ENCODE measurements around the gene SLITRK3.
"Not testable (repeated sequence)": the region's sequence is repeated elsewhere in the genome, so short reads cannot be mapped to it uniquely, and the experiment has no call there.

The SLITRK3 gene

DNA sequence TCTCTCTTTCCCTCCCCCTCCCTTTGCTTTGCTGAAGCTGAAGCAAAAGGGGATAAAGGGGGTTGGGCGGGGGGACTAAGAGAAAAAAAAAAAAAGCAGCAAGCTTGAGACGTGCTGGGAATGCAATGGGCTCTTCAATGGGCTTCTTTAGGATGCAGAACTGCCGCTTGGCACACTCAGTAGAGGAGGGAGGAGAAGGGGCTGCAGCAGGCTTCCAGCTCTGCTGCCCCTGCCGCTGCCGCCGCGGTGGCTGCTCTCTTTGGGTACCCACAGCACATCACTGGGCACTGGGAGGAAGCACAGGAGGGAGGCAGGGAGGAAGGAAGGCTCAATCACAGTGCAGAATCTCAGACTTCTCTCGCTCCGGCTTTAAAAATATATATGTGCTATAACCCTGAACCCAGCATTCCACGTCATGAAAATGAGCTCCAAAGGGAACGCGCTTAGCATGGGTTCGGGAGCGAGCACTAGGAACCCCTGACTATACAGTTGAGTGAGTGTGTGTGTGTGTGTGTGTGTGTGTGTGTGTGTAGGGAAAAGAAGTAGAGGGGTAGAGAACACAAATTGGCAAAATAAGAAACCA lies 3.5 kb downstream of the SLITRK3 start:
- DNase-seq, result no peak

DNA sequence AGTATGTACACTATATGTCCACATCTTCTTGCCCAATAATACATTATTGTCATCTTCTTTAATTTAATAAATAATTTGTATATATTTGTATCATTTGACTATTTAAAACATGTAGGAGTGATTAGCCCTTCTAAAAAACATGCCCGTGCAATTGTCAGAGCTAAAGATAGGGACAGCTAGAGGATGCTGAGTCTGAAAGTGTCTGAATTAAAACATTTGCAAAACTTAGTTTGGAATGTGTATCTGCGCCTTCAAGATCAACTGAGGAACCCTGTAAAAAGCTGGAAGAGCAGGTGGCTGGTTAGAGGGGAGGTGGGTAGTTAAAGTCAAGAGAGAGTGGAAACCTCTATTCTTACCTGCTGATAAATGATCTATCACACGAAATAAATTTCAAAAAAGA lies 4.7 kb downstream of the SLITRK3 start:
- no peak for DNase-seq

DNA sequence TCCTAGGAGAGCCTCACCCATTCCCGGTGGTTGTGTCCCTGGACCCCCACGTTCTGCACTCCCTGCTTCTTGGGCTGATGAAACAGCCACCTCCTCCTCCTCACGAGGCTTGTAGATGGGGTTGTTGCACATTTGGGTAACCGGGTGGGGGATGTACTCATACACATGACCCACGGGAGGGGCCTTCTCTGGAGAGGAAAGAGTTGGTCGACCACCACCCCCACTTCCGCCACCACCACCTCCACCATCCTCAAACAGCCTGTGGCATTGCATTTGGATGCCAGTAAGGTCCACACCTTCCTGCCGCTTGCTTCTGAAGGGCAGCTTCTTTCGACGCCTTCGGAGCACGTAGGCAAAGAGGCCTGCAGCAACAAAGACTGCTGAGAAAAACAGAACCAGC lies 7.7 kb downstream of the SLITRK3 start:
- DNase-seq, result no peak

DNA sequence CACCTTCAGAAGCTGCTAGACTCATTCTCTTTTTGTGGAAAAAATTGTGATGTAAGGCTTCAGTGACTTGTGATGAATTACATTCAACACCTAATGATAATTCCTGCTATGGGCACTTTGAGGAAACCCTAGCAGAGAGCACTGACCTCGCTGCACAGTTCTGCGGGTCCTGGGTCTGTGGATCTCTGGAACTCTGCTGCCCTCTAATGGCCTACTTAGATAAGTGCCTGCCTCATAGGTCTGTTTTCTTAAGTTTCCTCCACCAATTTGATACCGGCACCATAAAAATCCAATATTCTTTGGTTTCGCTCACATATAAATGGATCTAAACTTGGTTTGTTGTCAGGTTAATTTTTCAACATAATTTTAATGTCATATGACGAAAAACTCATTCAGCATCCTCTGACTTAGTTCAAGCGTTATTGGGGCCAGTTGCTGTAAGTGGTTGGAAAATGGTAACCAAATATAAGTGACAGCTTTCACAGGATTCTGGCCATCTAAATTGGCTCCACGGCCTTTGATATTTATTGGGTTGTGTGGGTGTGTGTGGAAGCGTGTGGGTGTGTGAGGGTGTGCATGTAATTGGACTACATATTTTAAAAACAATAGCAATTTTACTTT lies 10.4 kb downstream of the SLITRK3 start:
- peak; percentile 63 for DNase-seq

DNA sequence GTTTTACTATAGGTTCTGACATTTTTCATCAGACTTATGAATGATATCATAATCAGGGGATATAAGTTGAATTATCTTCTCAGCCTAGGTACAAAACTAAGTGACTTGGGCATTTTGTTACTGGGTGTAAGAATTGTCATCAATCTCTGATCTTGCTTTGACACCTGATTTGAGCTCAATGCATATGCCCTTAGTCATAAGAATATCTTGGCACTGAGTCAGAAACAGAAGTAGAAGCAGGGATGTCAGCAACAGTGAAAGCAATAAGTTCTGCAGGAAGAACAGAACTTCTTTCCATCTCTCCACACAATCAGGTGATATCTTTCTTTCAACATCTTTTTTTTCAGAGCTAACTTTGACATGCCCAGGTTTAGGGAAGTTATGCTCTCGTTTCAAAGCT lies 14.6 kb downstream of the SLITRK3 start:
- no peak for DNase-seq

DNA sequence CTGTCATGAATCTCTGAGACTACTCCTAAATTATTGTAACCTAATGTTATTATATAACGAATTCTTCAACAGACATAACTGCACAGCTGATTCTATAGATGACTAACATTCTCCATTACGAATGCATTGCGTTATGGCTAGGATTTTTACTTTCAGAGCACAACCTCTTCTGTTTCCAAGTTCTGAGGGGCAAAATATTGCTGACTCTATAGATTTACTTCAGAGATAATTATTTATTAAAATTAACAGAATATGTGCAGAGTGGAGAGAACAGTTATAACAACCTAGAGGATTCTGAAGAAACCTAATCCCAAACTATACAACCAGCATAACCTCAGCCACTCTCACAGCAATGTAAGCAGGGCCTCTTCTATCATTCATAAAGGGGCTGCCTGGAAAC lies 25.9 kb downstream of the SLITRK3 start:
- no peak for DNase-seq

DNA sequence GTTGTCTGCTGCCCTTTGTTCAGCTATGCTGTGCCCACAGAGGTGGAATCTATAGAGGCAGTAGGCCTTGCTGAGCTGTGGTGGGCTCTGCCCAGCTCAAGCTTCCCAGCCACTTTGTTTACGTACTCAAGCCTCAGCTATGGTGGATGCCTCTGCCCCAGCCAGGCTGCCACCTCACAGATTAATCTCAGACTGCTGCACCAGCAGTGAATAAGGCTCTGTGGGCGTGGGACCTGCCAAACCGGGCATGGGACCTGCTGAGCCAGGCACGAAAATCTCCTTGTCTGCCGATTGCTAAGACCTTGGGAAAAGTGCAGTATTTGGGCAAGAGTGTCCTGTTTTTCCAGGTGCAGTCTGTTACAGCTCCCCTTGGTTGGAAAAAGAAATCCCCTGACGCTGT lies 26.8 kb downstream of the SLITRK3 start:
- no peak for DNase-seq

DNA sequence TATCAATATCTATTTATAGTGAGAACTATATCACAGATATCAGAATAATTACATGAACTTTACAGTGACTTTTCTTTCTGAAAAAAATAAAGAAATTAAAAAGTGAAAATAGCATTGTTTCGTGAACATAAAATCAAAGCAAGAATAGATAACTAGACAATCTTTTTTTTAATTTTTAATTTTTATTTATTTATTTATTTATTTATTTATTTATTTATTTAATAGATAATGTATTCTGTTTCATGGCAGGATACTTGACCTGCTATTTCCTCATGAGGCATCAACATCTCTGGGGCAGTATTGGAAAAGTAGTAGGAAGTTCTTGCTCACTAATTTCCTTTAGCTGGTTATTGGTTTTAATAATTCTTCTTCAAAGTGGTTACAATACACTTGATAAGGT lies 33.3 kb downstream of the SLITRK3 start:
- no peak for DNase-seq

DNA sequence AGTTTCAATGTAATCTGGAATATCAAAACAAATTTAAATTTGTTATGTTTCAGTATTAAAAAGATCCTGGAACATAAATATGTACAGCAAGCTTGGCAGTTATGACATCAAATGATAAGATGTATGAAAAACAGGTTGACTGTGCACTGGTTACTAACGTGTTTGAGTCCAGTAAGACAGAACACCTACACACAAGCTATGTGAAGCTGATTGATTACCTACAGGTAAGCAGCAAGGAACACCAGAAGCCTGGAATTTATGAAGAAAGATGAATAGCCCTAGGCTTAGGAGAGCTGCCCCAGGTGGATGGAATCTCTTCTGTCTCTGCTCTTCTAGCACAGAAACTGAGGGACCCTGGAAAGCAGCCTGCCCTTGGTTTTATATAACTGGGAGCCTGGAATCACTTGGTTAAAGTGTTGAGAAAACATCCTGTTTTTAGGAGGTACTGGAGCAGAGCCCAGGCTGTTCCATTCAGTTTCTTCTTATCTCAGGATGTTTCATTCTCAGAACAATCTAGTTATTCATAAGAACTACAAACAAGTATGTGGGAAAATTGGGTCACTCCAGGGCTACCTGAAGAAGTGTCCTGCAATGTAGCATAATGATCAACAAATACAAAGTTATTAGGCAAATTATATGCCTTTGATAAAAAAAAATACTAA lies 36.3 kb downstream of the SLITRK3 start:
- no peak for DNase-seq

DNA sequence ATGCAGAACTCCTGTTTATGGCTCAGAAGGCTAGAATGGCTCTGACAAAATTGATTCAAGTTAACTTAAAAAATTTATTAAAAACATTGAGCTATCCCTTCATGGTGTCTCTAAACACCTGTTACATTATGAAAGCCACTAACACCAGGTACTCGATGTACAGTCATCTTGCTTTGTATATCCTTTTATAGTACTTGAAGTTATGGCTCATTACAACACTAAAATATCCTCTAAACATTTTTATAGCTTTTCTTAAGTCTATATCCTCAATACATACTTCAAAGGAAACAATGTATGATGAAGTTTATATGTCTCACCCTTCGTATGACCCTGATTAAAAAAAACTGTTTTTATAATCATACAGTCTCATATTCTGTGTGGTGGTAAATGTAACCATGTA lies 38.2 kb downstream of the SLITRK3 start:
- no peak for DNase-seq

DNA sequence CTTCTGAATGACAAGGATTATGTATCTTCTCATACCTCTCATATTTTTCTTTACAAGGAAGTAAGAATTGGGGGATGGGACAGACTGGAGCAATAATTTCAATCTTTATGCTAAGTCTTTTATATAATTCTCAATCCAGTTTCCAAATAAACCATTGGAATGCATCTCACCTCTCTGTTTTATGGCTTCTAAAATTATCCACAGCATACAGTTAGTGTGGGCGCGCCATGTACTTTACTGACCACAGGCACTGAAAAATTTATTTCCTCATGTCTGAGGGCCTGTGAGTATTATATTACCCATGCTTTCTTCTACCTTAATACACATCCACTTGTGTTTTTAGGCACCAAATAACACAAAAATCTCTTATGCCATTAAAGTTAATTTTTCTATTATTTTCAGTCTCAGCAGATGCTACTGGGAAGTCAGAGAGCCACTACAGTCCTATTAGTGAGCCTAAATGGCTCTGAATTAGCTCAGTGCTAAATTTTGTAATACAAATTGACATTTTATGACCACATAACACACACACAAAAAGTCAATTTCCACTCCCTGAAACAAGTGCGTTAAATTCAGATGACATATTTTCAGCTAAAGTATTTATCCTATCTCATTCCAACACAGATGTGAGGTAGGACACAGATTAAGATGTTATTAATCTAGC lies 39.3 kb downstream of the SLITRK3 start:
- no peak for DNase-seq

DNA sequence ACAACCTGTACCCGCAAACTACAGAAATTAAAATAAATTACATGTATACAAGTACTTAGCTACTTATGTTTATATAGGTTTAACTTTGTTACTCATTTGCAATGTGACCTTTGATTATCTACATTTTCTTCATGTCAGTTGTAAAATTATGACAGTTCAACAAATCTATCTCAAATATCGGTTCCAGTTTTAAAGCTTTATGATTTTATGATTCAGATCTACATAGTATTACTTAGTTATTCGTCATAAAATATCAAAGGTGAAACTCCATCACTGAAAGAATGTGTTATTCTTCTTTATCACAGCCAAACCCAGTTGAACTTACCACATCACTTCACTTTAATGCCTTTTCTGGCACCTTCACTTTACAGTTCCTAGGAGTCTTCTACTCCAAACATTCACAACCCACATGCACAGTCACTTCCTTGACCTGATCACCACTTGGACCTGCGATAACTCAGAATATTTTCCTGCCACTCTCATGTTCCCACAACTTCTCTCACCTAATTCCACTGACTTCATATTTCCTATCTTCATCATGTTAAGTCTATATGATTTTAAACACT lies 47.2 kb downstream of the SLITRK3 start:
- DNase-seq, result no peak

DNA sequence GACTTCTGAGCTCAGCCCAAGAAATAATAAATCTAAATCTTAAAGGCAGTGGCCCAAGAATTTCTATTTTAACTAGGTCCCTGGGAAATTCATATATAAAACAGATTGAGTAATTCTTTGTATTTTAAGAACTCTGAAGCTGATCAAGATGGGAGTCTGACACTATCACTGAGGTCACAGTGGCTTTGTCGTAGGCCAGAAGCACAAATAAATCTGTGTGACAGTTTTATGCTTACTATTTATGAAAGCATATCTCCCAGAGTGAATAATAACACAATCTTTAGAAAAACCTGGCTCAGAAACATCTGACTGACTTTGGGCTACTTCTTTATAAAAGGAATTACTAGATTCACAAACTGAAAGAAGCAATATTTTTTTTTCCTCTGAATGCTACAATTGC lies 51.9 kb downstream of the SLITRK3 start:
- no peak for DNase-seq

DNA sequence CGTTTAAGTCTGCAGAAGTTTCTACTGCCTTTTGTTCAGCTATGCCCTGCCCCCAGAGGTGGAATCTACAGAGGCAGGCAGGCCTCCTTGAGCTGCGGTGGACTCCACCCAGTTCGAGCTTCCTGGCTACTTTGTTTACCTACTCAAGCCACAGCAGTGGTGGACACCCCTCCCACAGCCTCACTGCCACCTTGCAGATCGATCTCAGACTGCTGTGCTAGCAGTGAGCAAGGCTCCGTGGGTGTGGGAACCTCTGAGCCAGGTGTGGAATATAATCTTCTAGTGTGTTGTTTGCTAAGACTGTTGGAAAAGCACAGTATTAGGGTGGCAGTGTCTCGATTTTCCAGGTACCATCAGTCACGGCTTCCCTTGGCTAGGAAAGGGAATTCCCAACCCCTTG lies 56.3 kb downstream of the SLITRK3 start:
- DNase-seq, result not testable (repeated sequence)

Measured in suppressor macrophage treated with lipopolysaccharide for 4 hours (primary cell).